NCI-H2029 treated with DMSO at 0.1 percent for 48 hours (cell line): ENCODE data around the gene EEFSEC.

Experiments
- DNase-seq: peaks from one replicate; lab custom pipeline; 2025; lab: John Stamatoyannopoulos, UW

Gene EEFSEC

GRCh38 chr3:128412180-128413002, 259.1 kb downstream of the EEFSEC start:
- no peak for DNase-seq

GRCh38 chr3:128413003-128413370, 259.7 kb downstream of the EEFSEC start:
- DNase-seq = no peak

DNA sequence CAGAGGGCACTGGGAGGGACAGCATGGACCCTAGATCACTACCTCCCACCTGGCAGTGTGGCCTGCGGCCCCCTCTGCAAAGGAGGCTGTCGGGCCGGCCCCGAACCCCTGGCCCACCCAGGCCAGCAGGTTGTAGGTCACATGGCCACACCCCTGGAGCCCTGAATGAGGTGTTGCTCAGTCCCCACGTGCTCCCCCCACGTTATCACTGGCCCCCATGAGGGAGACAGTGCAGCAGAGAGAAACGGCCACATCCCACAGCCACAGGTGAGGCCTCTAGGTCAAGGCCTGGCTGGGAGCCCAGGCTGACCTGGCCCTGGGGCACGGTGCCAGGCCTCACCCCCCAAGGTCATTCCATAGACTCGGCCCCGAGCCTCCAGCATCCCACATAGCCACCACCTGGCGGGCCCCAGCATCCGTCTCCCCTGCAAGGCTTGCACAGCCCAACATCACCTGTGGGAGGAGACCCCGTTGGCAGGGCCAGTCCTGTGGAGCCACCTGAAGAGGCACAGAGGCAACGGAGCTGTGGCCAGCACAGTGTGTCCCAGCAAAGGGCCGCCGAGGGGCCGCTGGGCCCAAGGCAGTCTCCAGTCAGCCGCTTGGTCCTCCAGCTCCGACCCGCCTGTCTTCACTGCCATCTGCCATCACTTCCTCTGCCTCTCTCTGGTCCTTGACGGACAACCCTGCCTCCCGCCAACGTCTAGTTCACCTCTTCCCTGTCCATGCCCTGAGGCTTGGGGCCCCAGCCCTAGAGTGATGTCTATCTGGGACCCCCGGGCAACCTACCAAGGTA, 260.3 kb downstream of the EEFSEC start:
- no peak for DNase-seq

DNA sequence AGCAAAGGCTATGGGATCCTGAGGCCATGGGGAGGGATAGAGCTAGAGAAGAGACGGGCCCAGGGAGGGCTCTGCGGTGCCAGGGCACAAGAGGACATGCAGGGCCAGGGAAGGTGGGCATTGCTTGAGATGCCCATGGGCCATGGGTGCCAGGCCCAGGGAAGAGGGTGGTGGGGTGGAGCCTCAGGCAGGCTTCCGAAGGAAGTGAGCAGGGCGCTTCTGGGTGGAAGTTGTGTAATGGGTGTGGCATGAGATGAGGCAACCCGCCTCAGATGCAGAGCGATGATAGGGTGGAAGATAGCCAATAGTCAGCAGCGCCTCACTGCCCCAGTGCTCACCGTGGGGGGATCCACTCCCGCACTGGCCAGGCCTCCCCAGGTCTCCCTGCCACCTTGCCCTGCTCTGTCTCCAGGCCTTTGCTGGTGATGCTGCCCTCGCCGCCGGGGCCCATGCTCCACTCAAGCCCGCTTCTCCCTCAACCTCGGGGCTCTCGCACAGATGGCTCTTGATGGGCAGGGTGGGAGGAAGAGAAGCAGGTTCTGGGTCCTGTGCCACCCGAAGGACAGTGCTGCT, 262.0 kb downstream of the EEFSEC start:
- no peak for DNase-seq

DNA sequence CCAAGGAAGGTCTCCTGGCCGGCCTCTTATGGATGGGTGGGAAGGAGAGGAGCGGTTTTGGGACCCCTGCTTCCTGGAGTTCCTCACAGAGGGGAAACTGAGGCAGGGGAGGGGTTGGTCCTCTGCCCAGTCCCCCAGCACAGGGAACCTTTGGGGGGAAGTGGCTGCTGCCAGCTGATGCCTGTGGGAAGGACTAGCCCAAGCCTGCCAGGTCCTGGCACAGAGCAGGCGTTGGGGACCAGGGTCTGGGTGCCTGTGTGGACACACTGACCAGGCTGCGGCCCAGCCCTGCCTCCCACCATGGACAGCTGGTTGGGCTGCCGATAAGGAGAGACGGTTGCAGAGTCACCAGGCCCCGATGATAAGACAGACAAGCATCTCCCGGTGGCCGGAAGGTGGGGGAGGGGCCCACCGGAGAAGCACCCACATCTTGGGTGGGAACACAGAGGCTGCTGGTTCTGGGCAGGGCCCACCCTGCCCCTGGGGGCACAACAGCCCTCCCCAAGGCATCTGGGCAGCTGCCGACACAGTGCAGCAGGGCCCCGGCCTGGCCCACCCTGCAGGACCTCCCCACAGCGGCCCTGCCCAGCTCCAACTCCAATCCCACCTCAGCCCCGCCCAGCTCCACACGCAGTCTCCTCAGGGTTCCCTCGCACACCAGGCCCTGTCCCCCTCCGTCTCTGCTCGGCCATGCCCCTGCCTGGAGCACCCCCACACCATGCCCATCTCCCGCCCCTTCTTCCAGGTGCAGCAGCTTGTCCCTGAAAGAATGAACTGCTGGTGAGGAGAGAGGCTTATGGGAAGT, 262.7 kb downstream of the EEFSEC start:
- DNase-seq = no peak

GRCh38 chr3:128416578-128417211, 263.4 kb downstream of the EEFSEC start:
- no peak for DNase-seq

DNA sequence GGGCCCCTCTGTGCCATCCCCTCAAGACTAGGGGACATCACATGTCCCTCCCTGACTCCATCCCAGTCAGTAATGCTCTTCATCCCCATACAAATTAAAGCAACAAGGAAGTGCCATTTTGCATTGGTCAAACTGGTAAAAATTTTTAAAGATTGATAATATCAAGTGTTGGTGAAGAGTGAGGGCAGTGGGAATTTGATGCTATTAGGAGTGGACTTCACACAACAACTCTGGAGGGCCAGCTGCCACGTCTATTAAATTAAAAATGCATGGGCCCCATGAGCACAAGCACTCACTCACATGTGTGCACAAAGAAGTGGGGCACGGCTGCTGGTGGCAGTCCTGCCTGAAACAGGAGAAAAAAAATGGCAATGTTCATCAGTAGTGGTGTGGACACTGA, 265.6 kb downstream of the EEFSEC start:
- no peak for DNase-seq

- DNase-seq = no peak
These were observed 266.0 kb downstream of the EEFSEC start for GRCh38 chr3:128419311-128419710.

- DNase-seq = no peak
These were observed 267.0 kb downstream of the EEFSEC start for GRCh38 chr3:128420289-128420688.

GRCh38 chr3:128420720-128421438, 267.6 kb downstream of the EEFSEC start:
- no peak for DNase-seq

- DNase-seq = no peak
These were observed 268.2 kb downstream of the EEFSEC start for GRCh38 chr3:128421439-128421836.

GRCh38 chr3:128421966-128422365, 268.7 kb downstream of the EEFSEC start:
- DNase-seq = no peak

DNA sequence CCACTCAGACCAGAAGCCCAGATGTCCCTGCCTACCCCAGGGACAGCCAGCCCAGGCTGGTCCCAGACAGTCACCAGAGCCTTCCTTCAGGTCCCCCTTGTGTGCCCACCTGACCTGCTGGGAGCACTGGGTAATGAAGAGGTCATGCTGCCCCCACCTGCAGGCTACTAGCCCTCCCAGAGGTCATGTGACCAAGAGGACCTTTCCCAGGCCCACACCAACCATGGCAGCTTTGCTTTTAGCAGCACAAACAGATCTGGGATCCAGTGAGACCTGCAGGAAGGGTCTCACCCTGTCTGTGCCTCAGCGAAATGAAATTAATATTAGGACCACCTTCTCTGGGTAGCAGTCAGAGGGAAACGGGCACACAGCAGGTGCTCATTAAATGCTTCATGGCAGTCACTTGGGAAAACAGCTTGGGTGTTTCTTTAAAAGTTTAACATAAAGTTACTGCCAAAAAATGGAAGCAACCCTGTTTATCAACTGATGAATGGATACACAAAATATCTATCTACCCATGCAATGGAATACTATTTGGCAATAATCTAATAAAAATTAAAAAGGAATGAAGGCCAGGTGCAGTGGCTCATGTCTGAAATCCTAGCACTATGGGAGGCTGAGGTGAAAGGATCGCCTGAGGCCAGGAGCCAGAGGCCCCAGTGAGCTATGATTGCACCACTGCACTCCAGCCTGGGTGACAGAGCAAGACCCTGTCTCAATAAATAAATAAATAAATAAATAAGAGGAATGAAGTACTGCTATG, 269.7 kb downstream of the EEFSEC start:
- DNase-seq = no peak

- no peak for DNase-seq
These were observed 270.4 kb downstream of the EEFSEC start for GRCh38 chr3:128423525-128424147.

- no peak for DNase-seq
These were observed 271.3 kb downstream of the EEFSEC start for GRCh38 chr3:128424508-128425069.

GRCh38 chr3:128425142-128425845, 272.0 kb downstream of the EEFSEC start:
- DNase-seq = no peak

DNA sequence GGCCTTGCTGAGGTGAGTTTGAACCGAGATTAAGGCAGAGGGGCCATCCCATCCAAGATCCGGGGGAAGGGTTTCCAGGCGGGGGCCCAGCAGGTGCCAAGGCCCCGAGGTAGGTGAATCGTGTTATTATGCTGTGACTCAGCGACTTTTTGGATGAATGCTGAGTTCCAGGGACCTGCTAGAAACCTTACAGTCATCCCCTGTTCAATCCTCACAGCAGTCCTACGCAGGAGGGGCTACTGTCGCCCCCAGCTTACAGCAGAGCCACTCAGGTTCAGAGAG, 272.5 kb downstream of the EEFSEC start:
- DNase-seq = no peak

GRCh38 chr3:128426128-128426921, 273.0 kb downstream of the EEFSEC start:
- DNase-seq = no peak
